ENCODE measurements around the gene CXADR.

DNA sequence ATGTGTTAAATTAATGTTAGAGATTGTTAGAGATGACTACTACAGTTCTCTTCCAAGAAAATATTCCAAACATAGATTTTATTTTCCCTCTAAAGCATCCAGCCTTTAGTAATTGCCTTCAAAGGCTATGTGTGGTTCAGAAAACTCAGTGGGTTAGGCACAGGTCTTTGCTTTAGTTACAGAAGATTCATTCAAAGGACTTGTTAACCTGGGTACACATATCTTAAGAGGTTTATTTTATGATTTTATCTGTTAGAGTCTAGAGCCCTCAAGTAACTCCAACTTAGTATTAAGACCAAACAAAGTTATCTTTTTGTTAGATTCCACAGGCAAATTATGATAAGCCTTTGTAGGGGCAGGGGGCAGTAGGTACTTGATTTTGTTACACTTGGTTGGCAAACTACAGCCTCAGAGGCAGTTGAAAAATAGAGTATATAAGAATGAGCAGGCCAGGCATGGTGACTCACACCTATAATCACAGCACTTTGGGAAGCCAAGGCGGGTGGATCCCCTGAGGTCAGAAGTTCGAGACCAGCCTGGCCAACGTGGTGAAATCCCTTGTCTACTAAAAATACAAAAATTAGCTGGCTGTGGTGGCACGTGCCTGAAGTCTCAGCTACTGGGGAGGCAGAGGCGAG lies 37.9 kb downstream of the CXADR start:
- no peak for TF ChIP-seq CTCF (IDR thresholded peaks at IDR 0.05; ENCODE audit: borderline replicate concordance, extremely low read depth, low read length, poor library complexity, severe bottlenecking)
- TF ChIP-seq EZH2 (IDR thresholded peaks at IDR 0.05; ENCODE audit: borderline replicate concordance, low read depth, low read length, severe bottlenecking): no peak
